OCI-LY7 (cell line): ENCODE results near the gene TBC1D32. TPM values are rescaled to one million over a fixed set of nuclear protein-coding genes. Genes with fewer than 3 reads are reported as not detected.
"Not testable (repeated sequence)": the region's sequence is repeated elsewhere in the genome, so short reads cannot be mapped to it uniquely, and the experiment has no call there.

Experiments used
- BruUV-seq: library from RNA; stranded (reverse); fragments of 400-500 nt; replicated peaks from 2 replicates; lab custom pipeline; 2021; lab: Mats Ljungman, UMichigan
- CTCF ChIA-PET: fragments of 300-600 bp; sonication (Branson Sonifier 250); formaldehyde crosslinking; loops from one replicate; lab custom pipeline; 2022; ENCODE audit warnings: antibody characterized with exemption; ENCODE audit not compliant: unreplicated experiment; lab: Charles Lee
- POLR2A ChIA-PET: fragments of 300-600 bp; sonication (Branson Sonifier 250); formaldehyde crosslinking; loops from one replicate; lab custom pipeline; 2022; ENCODE audit warnings: antibody characterized with exemption; lab: Charles Lee
- DNase-seq: peaks from one replicate; pipeline ENCODE4 v3.0.0-alpha.2; 2015; ENCODE audit warnings: low spot score
- H2AFZ ChIP-seq: fragments of 200-600 bp; sonication (generic), shearing (Covaris generic); 2 replicates; pipeline ENCODE4 v1.6.1; 2014; ENCODE audit warnings: mild to moderate bottlenecking, antibody characterized with exemption, low read length, moderate library complexity
- H3K27ac ChIP-seq: fragments of 200-600 bp; sonication (generic); 2 replicates; pipeline ENCODE4 v1.5.1; 2014; ENCODE audit warnings: mixed run types, low read depth, mild to moderate bottlenecking, moderate library complexity, low read length, inconsistent platforms; ENCODE audit not compliant: poor library complexity, severe bottlenecking
- H3K36me3 ChIP-seq: fragments of 200-600 bp; sonication (generic); 2 replicates; pipeline ENCODE4 v1.6.1; 2014; ENCODE audit warnings: mild to moderate bottlenecking, antibody characterized with exemption, low read length, moderate library complexity, mixed read lengths; ENCODE audit not compliant: insufficient read depth
- H3K4me1 ChIP-seq: fragments of 200-600 bp; sonication (generic); 2 replicates; pipeline ENCODE4 v1.5.1; 2014; ENCODE audit warnings: mild to moderate bottlenecking, low read length; ENCODE audit not compliant: insufficient read depth, poor library complexity, severe bottlenecking
- H3K4me2 ChIP-seq: fragments of 200-600 bp; sonication (generic); 2 replicates; pipeline ENCODE4 v1.6.1; 2014; ENCODE audit warnings: mild to moderate bottlenecking, low read length
- H3K4me3 ChIP-seq: fragments of 200-600 bp; sonication (generic); 2 replicates; pipeline ENCODE4 v1.5.1; 2014; ENCODE audit warnings: mild to moderate bottlenecking, low read depth, low read length; ENCODE audit not compliant: poor library complexity, severe bottlenecking
- H3K79me2 ChIP-seq: fragments of 200-600 bp; sonication (generic); 2 replicates; pipeline ENCODE4 v1.6.1; 2016; ENCODE audit warnings: low read depth, mild to moderate bottlenecking, low read length, moderate library complexity, mixed read lengths; ENCODE audit not compliant: insufficient read depth
- H3K9me2 ChIP-seq: fragments of 200-600 bp; sonication (generic); 2 replicates; pipeline ENCODE4 v1.6.1; 2016; ENCODE audit warnings: mild to moderate bottlenecking, low read length, mixed read lengths; ENCODE audit not compliant: insufficient read depth
- H3K9me3 ChIP-seq: fragments of 200-600 bp; sonication (generic); 2 replicates; pipeline ENCODE4 v1.6.1; 2014; ENCODE audit warnings: mild to moderate bottlenecking, mixed run types, low read length, mixed read lengths
- H4K20me1 ChIP-seq: fragments of 200-600 bp; sonication (generic); 2 replicates; pipeline ENCODE4 v1.6.1; 2014; ENCODE audit warnings: mild to moderate bottlenecking, antibody characterized with exemption, low read length, moderate library complexity, mixed read lengths; ENCODE audit not compliant: insufficient read depth
- CTCF ChIP-seq: fragments of 200-600 bp; sonication (generic); conservative IDR thresholded peaks from 2 replicates; pipeline ENCODE4 v1.5.1; 2014; ENCODE audit warnings: mild to moderate bottlenecking, antibody characterized with exemption, low read length, moderate library complexity, mixed read lengths
- EZH2phosphoT487 ChIP-seq: fragments of 200-600 bp; sonication (generic); IDR thresholded peaks from 2 replicates; pipeline ENCODE4 v1.6.1; 2018; ENCODE audit warnings: low read depth, borderline replicate concordance, mild to moderate bottlenecking, mixed run types, antibody characterized with exemption, low read length, moderate library complexity, mixed read lengths
- intact Hi-C: fragments of 100-400 bp; cut with micrococcal nuclease; formaldehyde crosslinking; loops from one replicate; pipeline ENCODE4 v1.10.0; 2022; ENCODE audit not compliant: unreplicated experiment
- total RNA-seq, 2 experiments: library from RNA; depleted of rRNA in 1 of 2; stranded (reverse); fragments of >200 nt in 1 of 2; shearing (Covaris generic) in 1 of 2; gene quantifications; 2 replicates each; pipeline ENCODE4 v1.2.3, GENCODE V29; 2014 to 2022

Gene TBC1D32
- total RNA-seq, 2 experiments from 2014 or later = 3.8 to 5.1 TPM

GRCh38 chr6:121187200-121187832 lies 147.0 kb downstream of the TBC1D32 start:
- no peaks in the 10 kb centered on the region for H3K36me3 ChIP-seq
- no peak for DNase-seq
- no peaks in the 10 kb centered on the region for H3K9me2 ChIP-seq
- H3K9me3 ChIP-seq = no peaks in the 10 kb centered on the region
- H3K79me2 ChIP-seq = no peaks in the 10 kb centered on the region
- TF ChIP-seq CTCF (no peak), EZH2phosphoT487 (no peak)
- no peak overlapping the region for H3K4me3 ChIP-seq
- intact Hi-C loops = no loop called here
- no TSS peak for BruUV-seq
- ChIA-PET CTCF (no interaction called here), POLR2A (interaction anchor here (0.6 to 0.9 kb wide), 2 partner anchors 12 to 1065 kb away, joined by 3 to 4 read pairs; no protein-coding TSS in a partner anchor)
- H4K20me1 ChIP-seq = no peaks in the 10 kb centered on the region
- no peak overlapping the region for H3K27ac ChIP-seq
- no peak overlapping the region for H2AFZ ChIP-seq
- no peaks in the 10 kb centered on the region for H3K4me1 ChIP-seq
- no peak overlapping the region for H3K4me2 ChIP-seq

- no TSS peak for BruUV-seq
- CTCF ChIA-PET = no interaction called here
- POLR2A ChIA-PET = no interaction called here
- no peaks in the 10 kb centered on the region for H3K36me3 ChIP-seq
- no peaks in the 10 kb centered on the region for H3K9me2 ChIP-seq
- TF ChIP-seq CTCF (no peak), EZH2phosphoT487 (no peak)
- no peaks in the 10 kb centered on the region for H3K4me1 ChIP-seq
- H3K79me2 ChIP-seq = no peaks in the 10 kb centered on the region
- H3K9me3 ChIP-seq = no peaks in the 10 kb centered on the region
- no peak overlapping the region for H3K4me3 ChIP-seq
- H3K4me2 ChIP-seq = no peak overlapping the region
- no peak overlapping the region for H3K27ac ChIP-seq
- DNase-seq = no peak
- no peaks in the 10 kb centered on the region for H4K20me1 ChIP-seq
- intact Hi-C loops = no loop called here
- H2AFZ ChIP-seq = no peak overlapping the region
Observed at GRCh38 chr6:121183742-121184141, 150.5 kb downstream of the TBC1D32 start.

GRCh38 chr6:121175827-121176226 lies 158.5 kb downstream of the TBC1D32 start:
- no peaks in the 10 kb centered on the region for H3K4me1 ChIP-seq
- H3K27ac ChIP-seq = no peak overlapping the region
- no peaks in the 10 kb centered on the region for H3K9me2 ChIP-seq
- no peak overlapping the region for H3K4me2 ChIP-seq
- no peak for TF ChIP-seq CTCF
- TF ChIP-seq EZH2phosphoT487 = no peak
- H3K36me3 ChIP-seq = no peaks in the 10 kb centered on the region
- no peaks in the 10 kb centered on the region for H3K9me3 ChIP-seq
- no peak overlapping the region for H2AFZ ChIP-seq
- H3K79me2 ChIP-seq = no peaks in the 10 kb centered on the region
- DNase-seq = no peak
- no peak overlapping the region for H3K4me3 ChIP-seq
- H4K20me1 ChIP-seq = no peaks in the 10 kb centered on the region
- POLR2A ChIA-PET = interaction anchor here (0.9 kb wide), 1 partner anchor 12 kb away, joined by 4 read pairs; no protein-coding TSS in a partner anchor
- intact Hi-C loops = no loop called here
- BruUV-seq = no TSS peak
- CTCF ChIA-PET = no interaction called here

- H3K4me3 ChIP-seq, CTCF ChIA-PET, H3K79me2 ChIP-seq, DNase-seq, H3K9me3 ChIP-seq, H3K4me1 ChIP-seq, H2AFZ ChIP-seq, H4K20me1 ChIP-seq, POLR2A ChIA-PET, H3K27ac ChIP-seq, BruUV-seq, H3K9me2 ChIP-seq, H3K36me3 ChIP-seq, intact Hi-C loops, H3K4me2 ChIP-seq: not testable (repeated sequence)
Observed at GRCh38 chr6:121172451-121172850, 161.8 kb downstream of the TBC1D32 start.
